Measurements from ENCODE around the gene BTBD2.

BTBD2 gene

GRCh38 chr19:1987197-1988187 lies 28.0 kb downstream of the BTBD2 start:
- CTCF ChIA-PET: no interaction called here
- POLR2A ChIA-PET (ENCODE audit: low non-redundant PET): no interaction called here
- DNase-seq (ENCODE audit: low spot score): no peak
- peak overlapping the region; percentile 48 for H3K27ac ChIP-seq
- no peak for TF ChIP-seq CTCF (conservative IDR thresholded peaks at IDR 0.05; ENCODE audit: low read depth)

GRCh38 chr19:1986357-1987162 lies 29.0 kb downstream of the BTBD2 start:
- DNase-seq (ENCODE audit: low spot score): no peak
- CTCF ChIA-PET: no interaction called here
- POLR2A ChIA-PET (ENCODE audit: low non-redundant PET): no interaction called here
- peak overlapping the region; percentile 21 for H3K27ac ChIP-seq
- TF ChIP-seq CTCF (conservative IDR thresholded peaks at IDR 0.05; ENCODE audit: low read depth): no peak

DNA sequence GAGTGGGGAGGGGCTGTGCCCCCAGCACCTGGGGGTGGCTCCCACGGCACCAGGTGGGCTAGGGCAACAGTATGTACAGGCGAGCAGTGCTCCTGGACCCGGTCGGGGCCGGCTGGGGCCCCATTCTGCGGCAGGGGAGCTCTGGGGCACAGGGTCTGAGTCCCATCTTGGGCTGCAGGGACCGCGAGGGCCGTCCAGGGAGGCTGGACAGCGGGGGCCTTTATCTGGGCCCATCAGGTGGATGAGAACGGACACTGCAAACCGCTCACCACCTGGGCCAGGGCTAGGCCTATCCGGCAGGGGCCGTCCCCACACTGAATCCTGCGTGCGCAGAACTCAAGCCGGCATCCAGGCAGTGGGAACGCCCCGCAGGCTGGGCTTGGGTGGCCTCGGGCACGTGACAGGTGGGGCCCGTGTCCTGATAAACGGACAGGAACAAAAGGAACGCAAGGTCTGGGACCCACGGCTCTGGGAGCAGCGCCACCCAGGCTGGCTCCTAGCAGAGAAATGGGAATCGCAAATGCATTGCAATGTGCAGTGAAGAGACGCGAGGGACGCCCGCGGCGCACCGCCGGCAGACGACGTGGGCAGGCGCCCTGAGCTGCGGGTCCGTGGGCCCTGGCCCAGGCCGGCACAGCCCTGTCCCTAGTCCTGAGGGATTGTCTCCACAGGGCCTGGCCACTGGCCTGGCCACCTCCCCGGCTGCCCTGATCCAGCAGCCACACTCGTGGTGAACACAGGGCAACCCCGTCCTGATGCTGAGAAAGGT lies 29.7 kb downstream of the BTBD2 start:
- TF ChIP-seq CTCF (conservative IDR thresholded peaks at IDR 0.05; ENCODE audit: low read depth): no peak
- ChIA-PET POLR2A (ENCODE audit: low non-redundant PET) (no interaction called here), CTCF (no interaction called here)
- peak overlapping the region; percentile 21 for H3K27ac ChIP-seq
- DNase-seq (ENCODE audit: low spot score): no peak

- no peak for TF ChIP-seq CTCF (conservative IDR thresholded peaks at IDR 0.05; ENCODE audit: low read depth)
- H3K27ac ChIP-seq: peak overlapping the region; percentile 28
- DNase-seq (ENCODE audit: low spot score): no peak
- CTCF ChIA-PET: no interaction called here
- POLR2A ChIA-PET (ENCODE audit: low non-redundant PET): interaction anchor here (0.6 kb wide), 1 partner anchor 25 kb away, joined by 4 read pairs; no protein-coding TSS in a partner anchor
These were observed 31.2 kb downstream of the BTBD2 start for GRCh38 chr19:1984357-1984756.

DNA sequence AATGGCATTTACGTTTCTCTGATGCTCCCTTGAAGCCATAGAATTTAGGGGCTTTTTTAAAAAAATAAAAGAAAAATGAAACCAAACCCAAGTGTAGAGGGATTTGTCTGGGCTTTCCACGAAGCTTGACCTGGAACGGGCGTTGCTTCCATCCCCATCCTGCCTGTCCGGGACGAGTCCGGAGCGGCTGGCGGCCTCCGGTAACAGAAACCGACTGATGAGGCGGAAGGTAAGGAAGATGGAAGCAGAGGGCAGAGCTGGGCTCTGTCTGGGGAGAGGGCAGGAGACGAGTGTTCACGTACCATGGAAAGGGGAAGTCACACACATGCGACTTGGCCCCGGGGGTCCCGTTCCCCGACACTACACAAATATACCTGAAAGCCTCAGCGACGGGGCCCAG lies 34.3 kb downstream of the BTBD2 start:
- no peak for TF ChIP-seq CTCF (conservative IDR thresholded peaks at IDR 0.05; ENCODE audit: low read depth)
- peak overlapping the region; percentile 34 for H3K27ac ChIP-seq
- CTCF ChIA-PET: interaction anchor here (0.6 kb wide), 1 partner anchor 124 kb away, joined by 3 read pairs; no protein-coding TSS in a partner anchor
- no peak for DNase-seq (ENCODE audit: low spot score)
- POLR2A ChIA-PET (ENCODE audit: low non-redundant PET): no interaction called here

GRCh38 chr19:1980809-1981181 lies 34.7 kb downstream of the BTBD2 start:
- no peak for DNase-seq (ENCODE audit: low spot score)
- H3K27ac ChIP-seq: peak overlapping the region; percentile 34
- POLR2A ChIA-PET (ENCODE audit: low non-redundant PET): no interaction called here
- TF ChIP-seq CTCF (conservative IDR thresholded peaks at IDR 0.05; ENCODE audit: low read depth): no peak
- CTCF ChIA-PET: no interaction called here

All from RWPE1 (cell line).